DND-41 (cell line): ENCODE measurements around the gene PTGDR2.

ENCODE experiments used
- ATAC-seq: fragments of 200-7000 bp; cut with Tn5 transposase; 3 replicates; pipeline ENCODE4 v1.9.1; 2021; ENCODE audit warnings: low read depth; ENCODE audit not compliant: insufficient read depth
- DNase-seq: peaks from one replicate; pipeline ENCODE4 v3.0.0-alpha.2; 2020
- H2AFZ ChIP-seq: 2 replicates; pipeline ENCODE4 v1.6.0; 2012; ENCODE audit warnings: low read depth, low read length
- H3K27ac ChIP-seq: 2 replicates; pipeline ENCODE4 v1.5.1; 2012; ENCODE audit warnings: low read length, inconsistent platforms
- H3K27me3 ChIP-seq: fragments of 200-600 bp; sonication (generic); 2 replicates; pipeline ENCODE4 v1.6.0; 2012; ENCODE audit warnings: low read length, mild to moderate bottlenecking, inconsistent platforms; ENCODE audit not compliant: insufficient read depth, poor library complexity
- H3K36me3 ChIP-seq: 2 replicates; pipeline ENCODE4 v1.5.1; 2012; ENCODE audit warnings: low read length, inconsistent platforms; ENCODE audit not compliant: insufficient read depth
- H3K4me1 ChIP-seq: 2 replicates; pipeline ENCODE4 v1.5.1; 2012; ENCODE audit warnings: mild to moderate bottlenecking, low read length; ENCODE audit not compliant: insufficient read depth
- H3K4me2 ChIP-seq: 2 replicates; pipeline ENCODE4 v1.6.0; 2012; ENCODE audit warnings: mild to moderate bottlenecking, moderate library complexity, low read length, inconsistent platforms; ENCODE audit not compliant: insufficient read depth
- H3K4me3 ChIP-seq, 2 experiments: fragments of 200-600 bp in 1 of 2; shearing (Covaris generic) in 1 of 2; 2 replicates each; pipeline ENCODE4 v1.5.1; 2012 to 2016; ENCODE audit warnings: inconsistent platforms in 2 of 2, low read length in 2 of 2, mild to moderate bottlenecking in 2 of 2, low read depth in 1 of 2, moderate library complexity in 1 of 2
- H3K79me2 ChIP-seq: 2 replicates; pipeline ENCODE4 v1.6.0; 2012; ENCODE audit warnings: low read length, inconsistent platforms; ENCODE audit not compliant: insufficient read depth
- H3K9ac ChIP-seq: 2 replicates; pipeline ENCODE4 v1.6.0; 2012; ENCODE audit warnings: low read depth, mild to moderate bottlenecking, inconsistent platforms, low read length, moderate library complexity
- H3K9me3 ChIP-seq: 2 replicates; pipeline ENCODE4 v1.5.1; 2012; ENCODE audit warnings: low read length, moderate library complexity, mild to moderate bottlenecking, inconsistent platforms; ENCODE audit not compliant: insufficient read depth, severe bottlenecking
- H4K20me1 ChIP-seq: 2 replicates; pipeline ENCODE4 v1.6.0; 2012; ENCODE audit warnings: low read length; ENCODE audit not compliant: insufficient read depth
- EZH2 ChIP-seq: IDR thresholded peaks from 3 replicates; pipeline ENCODE4 v1.6.1; 2012; ENCODE audit warnings: borderline replicate concordance, low read depth, mild to moderate bottlenecking, moderate library complexity, low read length, inconsistent platforms; ENCODE audit not compliant: severe bottlenecking
- TF ChIP-seq, protein P1 (sequence below): IDR thresholded peaks from 2 replicates; pipeline ENCODE4 v1.5.1; 2012; ENCODE audit warnings: borderline replicate concordance, low read length, moderate library complexity, mild to moderate bottlenecking; ENCODE audit not compliant: poor library complexity, severe bottlenecking; ENCODE audit errors: extremely low read depth

Gene PTGDR2

GRCh38 chr11:60809691-60810090 lies 46.1 kb downstream of the PTGDR2 start:
- Histone ChIP-seq H3K4me3 (no peak overlapping the region), H3K79me2 (no peaks in the 10 kb centered on the region), H3K27me3 (no peaks in the 10 kb centered on the region), H4K20me1 (0 out of 2 replicates have a peak, but pooled peaks cover 4% of the 10 kb centered on the region), H3K4me1 (no peaks in the 10 kb centered on the region), H2AFZ (no peak overlapping the region), H3K9ac (no peak overlapping the region), H3K27ac (no peak overlapping the region), H3K4me2 (no peak overlapping the region), H3K36me3 (no peaks in the 10 kb centered on the region), H3K9me3 (no peaks in the 10 kb centered on the region)
- no peak for TF ChIP-seq EZH2
- TF ChIP-seq, protein P1, sequence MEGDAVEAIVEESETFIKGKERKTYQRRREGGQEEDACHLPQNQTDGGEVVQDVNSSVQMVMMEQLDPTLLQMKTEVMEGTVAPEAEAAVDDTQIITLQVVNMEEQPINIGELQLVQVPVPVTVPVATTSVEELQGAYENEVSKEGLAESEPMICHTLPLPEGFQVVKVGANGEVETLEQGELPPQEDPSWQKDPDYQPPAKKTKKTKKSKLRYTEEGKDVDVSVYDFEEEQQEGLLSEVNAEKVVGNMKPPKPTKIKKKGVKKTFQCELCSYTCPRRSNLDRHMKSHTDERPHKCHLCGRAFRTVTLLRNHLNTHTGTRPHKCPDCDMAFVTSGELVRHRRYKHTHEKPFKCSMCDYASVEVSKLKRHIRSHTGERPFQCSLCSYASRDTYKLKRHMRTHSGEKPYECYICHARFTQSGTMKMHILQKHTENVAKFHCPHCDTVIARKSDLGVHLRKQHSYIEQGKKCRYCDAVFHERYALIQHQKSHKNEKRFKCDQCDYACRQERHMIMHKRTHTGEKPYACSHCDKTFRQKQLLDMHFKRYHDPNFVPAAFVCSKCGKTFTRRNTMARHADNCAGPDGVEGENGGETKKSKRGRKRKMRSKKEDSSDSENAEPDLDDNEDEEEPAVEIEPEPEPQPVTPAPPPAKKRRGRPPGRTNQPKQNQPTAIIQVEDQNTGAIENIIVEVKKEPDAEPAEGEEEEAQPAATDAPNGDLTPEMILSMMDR: no peak
- DNase-seq (no peak), ATAC-seq (no peak)

DNA sequence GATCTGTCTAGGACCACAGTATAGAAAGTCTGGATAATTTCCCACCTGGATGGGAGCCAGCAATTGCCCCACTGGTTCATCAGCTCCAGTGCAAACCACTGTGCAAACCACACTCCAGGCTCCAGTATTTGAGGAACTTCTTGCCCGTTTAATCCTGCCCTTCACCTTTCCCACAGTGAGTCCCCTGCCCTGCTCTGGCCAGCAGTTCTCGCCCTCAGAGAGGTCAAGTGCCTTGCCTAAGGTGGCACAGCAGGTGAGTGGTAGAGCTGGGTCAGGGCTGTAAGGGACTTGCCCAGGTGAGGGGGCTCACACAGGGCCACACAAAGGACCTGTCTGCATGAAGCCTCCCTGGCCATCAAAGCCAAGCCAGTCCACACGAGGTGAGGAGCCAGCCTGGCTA lies 46.5 kb downstream of the PTGDR2 start:
- Histone ChIP-seq H3K4me2 (no peak overlapping the region), H3K27me3 (no peaks in the 10 kb centered on the region), H3K36me3 (no peaks in the 10 kb centered on the region), H3K4me3 (no peak overlapping the region), H3K9ac (no peak overlapping the region), H2AFZ (no peak overlapping the region), H3K4me1 (no peaks in the 10 kb centered on the region), H3K27ac (no peak overlapping the region), H3K79me2 (no peaks in the 10 kb centered on the region), H3K9me3 (no peaks in the 10 kb centered on the region), H4K20me1 (0 out of 2 replicates have a peak, but pooled peaks cover 4% of the 10 kb centered on the region)
- no peak for DNase-seq
- ATAC-seq: no peak
- no peak for TF ChIP-seq EZH2
- TF ChIP-seq, protein P1: no peak

- no peaks in the 10 kb centered on the region for H3K9me3 ChIP-seq
- H3K9ac ChIP-seq: no peak overlapping the region
- H3K27ac ChIP-seq: no peak overlapping the region
- H3K4me2 ChIP-seq: no peak overlapping the region
- H3K4me1 ChIP-seq: no peaks in the 10 kb centered on the region
- no peak for DNase-seq
- H3K4me3 ChIP-seq: no peak overlapping the region
- no peak overlapping the region for H2AFZ ChIP-seq
- no peaks in the 10 kb centered on the region for H3K27me3 ChIP-seq
- ATAC-seq: no peak
- H3K36me3 ChIP-seq: no peaks in the 10 kb centered on the region
- H3K79me2 ChIP-seq: no peaks in the 10 kb centered on the region
- no peaks in the 10 kb centered on the region for H4K20me1 ChIP-seq
- TF ChIP-seq, protein P1: no peak
- no peak for TF ChIP-seq EZH2
Observed at GRCh38 chr11:60803273-60803936, 52.3 kb downstream of the PTGDR2 start.
